ENCODE data around the gene MCIDAS. TPM values are rescaled to one million over a fixed set of nuclear protein-coding genes. Genes with fewer than 3 reads are reported as not detected.

MCIDAS gene
- total RNA-seq, 1 experiment from 2014 or later = 0.39 TPM

GRCh38 chr5:55172937-55173686 lies 54.0 kb downstream of the MCIDAS start, which contains the start of gene CDC20B:
TSS of gene CDC20B (minus strand) at chr5:55173177. CDS start at chr5:55173000, 177 bp downstream.
- Histone ChIP-seq H2BK120ac (ENCODE audit: low read depth, low read length, poor library complexity, severe bottlenecking) (no peak within 1 kb of the TSS), H3K9me3 (ENCODE audit: control insufficient read depth, low read depth, low read length) (no peaks in the 10 kb centered on the region), H3K18ac (ENCODE audit: insufficient read length, low read depth, low read length) (no peak within 1 kb of the TSS), H3K4me2 (ENCODE audit: insufficient read depth, insufficient read length, low read length) (peak within 1 kb of the TSS; percentile 44), H3K79me2 (ENCODE audit: insufficient read depth, low read length) (no peaks in the 10 kb centered on the region), H3K79me1 (ENCODE audit: insufficient read depth, low read depth, low read length, poor library complexity, severe bottlenecking) (no peaks in the 10 kb centered on the region), H3T11ph (ENCODE audit: low read length) (no peak within 1 kb of the TSS), H2AFZ (ENCODE audit: low read length) (no peak within 1 kb of the TSS), H2AK5ac (ENCODE audit: insufficient read length, low read length) (no peak within 1 kb of the TSS), H3K56ac (ENCODE audit: insufficient read length, low read depth, low read length) (no peak within 1 kb of the TSS), H2BK12ac (ENCODE audit: insufficient read length, low read depth, low read length) (no peak within 1 kb of the TSS), H2BK20ac (ENCODE audit: low read depth, low read length, poor library complexity, severe bottlenecking) (no peak within 1 kb of the TSS), H4K5ac (ENCODE audit: insufficient read length, low read depth, low read length) (no peak within 1 kb of the TSS), H3K4me1 (ENCODE audit: insufficient read depth, low read length) (no peaks in the 10 kb centered on the region), H3K27me3 (ENCODE audit: insufficient read depth, low read length) (peaks cover 37% of the 10 kb centered on the region), H3K23ac (ENCODE audit: insufficient read length, low read depth, low read length) (no peak within 1 kb of the TSS), H3K27ac (ENCODE audit: insufficient read length, low read depth, low read length) (no peak within 1 kb of the TSS), H2BK15ac (ENCODE audit: low read depth, low read length) (no peak within 1 kb of the TSS), H4K91ac (ENCODE audit: insufficient read length, low read depth, low read length) (no peak within 1 kb of the TSS), H2BK5ac (ENCODE audit: insufficient read length, low read length) (no peak within 1 kb of the TSS), H3K23me2 (ENCODE audit: insufficient read length, low read depth, low read length, poor library complexity, severe bottlenecking) (peaks cover 6% of the 10 kb centered on the region), H4K8ac (replicated peaks; ENCODE audit: insufficient read length, low read depth, low read length) (no peak within 1 kb of the TSS), H3K14ac (ENCODE audit: insufficient read depth, low read length) (no peak within 1 kb of the TSS), H3K4ac (ENCODE audit: low read depth, low read length) (no peak within 1 kb of the TSS), H3K9ac (ENCODE audit: extremely low read depth, insufficient read length, low read length) (no peak within 1 kb of the TSS), H4K20me1 (ENCODE audit: control insufficient read depth, insufficient read depth, insufficient read length) (no peaks in the 10 kb centered on the region)
- peak; percentile 82 for DNase-seq
- Mint-ChIP-seq H3K36me3 (ENCODE audit: insufficient read depth in 1 of 3, low read depth in 3 of 3) (no peaks in the 10 kb centered on the region), H3K4me1 (peaks cover 24 to 31% of the 10 kb centered on the region in 2 experiments), H3K9me3 (peaks cover 0 to 6% of the 10 kb centered on the region in 2 experiments; a peak in 2 of 5 replicates), H3K27me3 (ENCODE audit: low read depth) (peaks cover 77% of the 10 kb centered on the region), H3K27ac (no peak within 1 kb of the TSS), H3K4me3 (peak within 1 kb of the TSS; percentile 63 to 81)
- TF ChIP-seq, protein P1, sequence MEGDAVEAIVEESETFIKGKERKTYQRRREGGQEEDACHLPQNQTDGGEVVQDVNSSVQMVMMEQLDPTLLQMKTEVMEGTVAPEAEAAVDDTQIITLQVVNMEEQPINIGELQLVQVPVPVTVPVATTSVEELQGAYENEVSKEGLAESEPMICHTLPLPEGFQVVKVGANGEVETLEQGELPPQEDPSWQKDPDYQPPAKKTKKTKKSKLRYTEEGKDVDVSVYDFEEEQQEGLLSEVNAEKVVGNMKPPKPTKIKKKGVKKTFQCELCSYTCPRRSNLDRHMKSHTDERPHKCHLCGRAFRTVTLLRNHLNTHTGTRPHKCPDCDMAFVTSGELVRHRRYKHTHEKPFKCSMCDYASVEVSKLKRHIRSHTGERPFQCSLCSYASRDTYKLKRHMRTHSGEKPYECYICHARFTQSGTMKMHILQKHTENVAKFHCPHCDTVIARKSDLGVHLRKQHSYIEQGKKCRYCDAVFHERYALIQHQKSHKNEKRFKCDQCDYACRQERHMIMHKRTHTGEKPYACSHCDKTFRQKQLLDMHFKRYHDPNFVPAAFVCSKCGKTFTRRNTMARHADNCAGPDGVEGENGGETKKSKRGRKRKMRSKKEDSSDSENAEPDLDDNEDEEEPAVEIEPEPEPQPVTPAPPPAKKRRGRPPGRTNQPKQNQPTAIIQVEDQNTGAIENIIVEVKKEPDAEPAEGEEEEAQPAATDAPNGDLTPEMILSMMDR (conservative IDR thresholded peaks at IDR 0.05) = no peak
- WGBS (ENCODE audit: extremely low coverage, insufficient read length, low lambda C conversion rate) = no CpG with 5 or more reads among the region's 69 CpGs
